Measurements from ENCODE around the gene FKBP1A.

Gene FKBP1A

DNA sequence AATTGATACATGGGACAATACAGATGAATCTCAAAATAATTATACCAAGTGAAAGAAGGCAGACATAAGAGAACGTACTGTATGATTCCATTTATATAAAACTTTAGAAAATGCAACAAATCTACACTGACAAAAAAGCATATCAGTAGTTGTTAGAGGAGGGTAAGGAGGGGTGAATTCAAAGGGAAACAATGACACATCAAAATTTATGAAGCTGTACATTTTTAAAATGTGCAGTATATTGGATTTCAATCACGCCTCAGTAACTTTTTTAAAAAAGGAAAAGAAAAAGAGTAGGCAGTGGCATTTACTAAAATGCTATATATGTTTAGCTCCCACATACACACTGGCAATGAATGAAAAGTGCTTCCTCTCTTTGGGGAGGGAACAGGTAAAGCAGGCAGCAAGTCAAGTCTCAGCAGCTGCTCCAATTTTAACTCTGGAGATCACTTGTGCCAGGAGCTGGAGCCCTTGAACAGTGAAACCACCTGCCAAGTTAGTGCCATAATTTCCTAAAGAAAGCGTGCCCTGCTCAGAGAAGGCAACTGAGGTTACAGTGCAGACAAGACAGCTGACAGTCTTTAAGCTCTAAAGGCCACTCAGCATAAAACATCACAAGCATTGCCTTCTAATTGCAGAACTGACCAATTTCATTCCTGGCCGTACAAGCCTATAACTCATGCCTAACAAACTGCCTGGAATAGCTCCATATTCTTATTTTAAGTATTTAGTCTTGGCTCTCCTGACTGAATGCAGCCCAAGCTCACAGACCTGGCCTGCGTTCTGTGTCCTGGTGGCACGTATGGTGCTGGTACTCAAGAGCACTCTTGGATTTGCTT lies 10.9 kb downstream of the FKBP1A start:
- no peak for TF ChIP-seq CTCF (conservative IDR thresholded peaks at IDR 0.05; ENCODE audit: control insufficient read depth, insufficient read depth, low read depth, low read length)
- no peak for DNase-seq (ENCODE audit: low read depth)
- H3K4me3 ChIP-seq (ENCODE audit: control insufficient read depth, low read depth, low read length), result no peak overlapping the region

DNA sequence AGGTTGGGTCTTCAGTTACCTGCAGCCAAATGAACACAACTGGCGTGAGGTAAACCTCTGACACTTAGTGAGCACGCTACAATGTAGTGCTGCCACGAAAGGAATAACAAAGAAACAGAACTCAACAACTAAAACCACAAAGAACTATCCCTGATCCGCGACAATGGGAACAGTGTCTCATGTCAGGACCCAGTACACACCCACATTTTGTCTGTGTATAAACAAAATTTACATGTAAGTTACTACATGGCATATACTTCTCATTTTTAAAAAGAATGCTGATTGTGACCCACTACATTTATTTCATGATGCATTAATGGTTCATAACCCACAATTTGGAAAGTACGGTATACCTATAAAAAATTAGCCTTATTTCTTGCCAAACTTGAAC lies 14.1 kb downstream of the FKBP1A start:
- DNase-seq (ENCODE audit: low read depth), result no peak
- no peak for TF ChIP-seq CTCF (conservative IDR thresholded peaks at IDR 0.05; ENCODE audit: control insufficient read depth, insufficient read depth, low read depth, low read length)
- H3K4me3 ChIP-seq (ENCODE audit: control insufficient read depth, low read depth, low read length), result no peak overlapping the region

- no peak for TF ChIP-seq CTCF (conservative IDR thresholded peaks at IDR 0.05; ENCODE audit: control insufficient read depth, insufficient read depth, low read depth, low read length)
- peak; percentile 63 for DNase-seq (ENCODE audit: low read depth)
- H3K4me3 ChIP-seq (ENCODE audit: control insufficient read depth, low read depth, low read length), result no peak overlapping the region
Measured at GRCh38 chr20:1377984-1378734, 14.7 kb downstream of the FKBP1A start.

- H3K4me3 ChIP-seq (ENCODE audit: control insufficient read depth, low read depth, low read length), result no peak overlapping the region
- DNase-seq (ENCODE audit: low read depth), result no peak
- TF ChIP-seq CTCF (conservative IDR thresholded peaks at IDR 0.05; ENCODE audit: control insufficient read depth, insufficient read depth, low read depth, low read length), result no peak
Measured at GRCh38 chr20:1377341-1377871, 15.4 kb downstream of the FKBP1A start.

DNA sequence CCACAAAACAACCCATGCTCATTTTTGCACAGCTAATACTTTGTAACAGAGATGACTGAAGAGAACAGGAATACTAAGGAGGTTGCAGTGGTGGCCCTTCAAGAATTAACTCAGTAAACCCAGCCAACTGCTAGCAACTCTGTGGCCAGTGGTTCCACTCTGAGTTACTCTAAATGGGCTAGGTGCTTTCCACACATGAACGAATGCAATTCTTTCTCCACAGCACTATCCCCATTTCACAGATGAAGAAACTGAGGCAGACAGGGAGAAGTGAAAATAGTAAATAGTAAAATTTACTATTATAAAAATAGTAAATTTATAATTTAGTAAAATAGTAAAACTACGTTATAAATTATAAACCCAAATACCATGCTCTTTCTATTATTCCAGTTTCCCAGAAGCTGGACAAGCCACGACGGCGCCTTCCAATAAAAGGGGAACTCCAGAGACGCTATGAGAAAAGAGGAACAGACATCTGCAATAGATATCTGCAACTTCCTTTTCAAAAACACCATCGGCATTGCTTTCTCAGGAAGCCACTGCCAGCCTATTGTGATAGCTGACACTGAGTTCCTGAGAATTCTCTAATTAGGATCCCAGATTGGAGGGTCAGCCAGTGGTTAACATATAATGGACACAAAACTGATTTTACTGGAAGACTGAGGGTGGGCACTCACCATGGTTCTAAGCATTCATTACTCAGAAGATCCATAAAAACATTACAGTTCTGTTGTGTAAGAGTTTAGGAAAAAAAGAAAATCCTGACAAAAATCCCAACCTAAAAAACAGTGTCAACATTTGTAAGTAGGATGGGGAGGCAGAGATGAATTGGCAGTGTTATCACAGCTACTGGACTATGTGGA lies 16.2 kb downstream of the FKBP1A start:
- DNase-seq (ENCODE audit: low read depth), result no peak
- no peak for TF ChIP-seq CTCF (conservative IDR thresholded peaks at IDR 0.05; ENCODE audit: control insufficient read depth, insufficient read depth, low read depth, low read length)
- H3K4me3 ChIP-seq (ENCODE audit: control insufficient read depth, low read depth, low read length), result no peak overlapping the region

DNA sequence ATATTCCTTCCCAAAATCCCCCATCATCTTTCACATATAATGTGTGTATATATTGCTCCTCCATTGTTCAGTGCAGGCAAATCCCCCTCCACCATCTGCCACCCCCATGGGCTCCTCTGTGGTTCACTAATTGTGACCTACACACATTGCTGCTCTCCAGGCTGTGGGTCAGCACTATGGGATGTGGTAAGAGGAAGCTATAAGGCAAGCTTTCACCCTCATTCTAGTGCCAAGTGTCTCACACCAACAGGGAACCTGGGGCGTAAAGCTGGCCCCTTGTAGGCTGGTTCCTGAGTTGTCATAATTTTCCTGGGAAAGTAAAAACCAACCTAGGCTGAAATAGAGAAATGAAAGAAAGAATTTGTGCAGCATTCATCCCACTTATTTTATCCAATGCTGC lies 16.8 kb downstream of the FKBP1A start:
- no peak for TF ChIP-seq CTCF (conservative IDR thresholded peaks at IDR 0.05; ENCODE audit: control insufficient read depth, insufficient read depth, low read depth, low read length)
- no peak for DNase-seq (ENCODE audit: low read depth)
- no peak overlapping the region for H3K4me3 ChIP-seq (ENCODE audit: control insufficient read depth, low read depth, low read length)

All from fibroblast of mammary gland (primary cell).